NCI-H128 (cell line): Measurements from ENCODE around the gene ACSL3.

Experiments used
- DNase-seq: peaks from one replicate; lab custom pipeline; 2025; ENCODE audit not compliant: unreplicated experiment; lab: John Stamatoyannopoulos, UW

The ACSL3 gene

DNA sequence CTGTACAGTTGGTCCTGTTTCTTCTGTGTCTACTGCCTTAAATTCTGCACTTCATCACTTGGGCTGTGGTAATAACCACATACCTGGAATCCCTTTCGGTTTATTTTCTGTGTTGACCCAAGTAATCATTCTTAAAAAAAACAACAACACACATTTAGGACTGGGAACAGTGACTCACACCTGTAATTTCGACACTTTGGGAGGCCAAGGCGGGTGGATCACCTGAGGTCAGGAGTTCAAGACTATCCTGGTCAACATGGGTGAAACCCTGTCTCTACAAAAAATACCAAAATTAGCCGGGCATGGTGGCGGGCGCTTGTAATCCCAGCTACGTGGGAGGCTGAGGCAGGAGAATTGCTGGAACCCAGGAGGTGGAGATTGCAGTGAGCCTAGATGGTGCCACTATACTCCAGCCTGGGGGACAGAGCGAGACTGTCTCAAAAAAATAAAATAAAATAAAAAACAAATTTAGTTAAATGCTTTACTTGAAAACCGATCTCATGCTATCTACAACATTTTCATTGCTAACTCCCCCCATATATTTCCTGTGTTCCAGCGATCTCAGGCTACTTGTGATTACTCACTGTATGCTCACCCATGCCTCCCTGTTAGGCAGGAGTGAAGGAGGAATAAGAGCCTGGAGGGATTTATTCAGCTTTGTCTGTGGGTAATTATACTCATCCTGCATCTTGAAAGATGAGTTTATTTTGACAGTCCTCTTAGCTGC lies 18.2 kb downstream of the ACSL3 start:
- DNase-seq = no peak

DNA sequence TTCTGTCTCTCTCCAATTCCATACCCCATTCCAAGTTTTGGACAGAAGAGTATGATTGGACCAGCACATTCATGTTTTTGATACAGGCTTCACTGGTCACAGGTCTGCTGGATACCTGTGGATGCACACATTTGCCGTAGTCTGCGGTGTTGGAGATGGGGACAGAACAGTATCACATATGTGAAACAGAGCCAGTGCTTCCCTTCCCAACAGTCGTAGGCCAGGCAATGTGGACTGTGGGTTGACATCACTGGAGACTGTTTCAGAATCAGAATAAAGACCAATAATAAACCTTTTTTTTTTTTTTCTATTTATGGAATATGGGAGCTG lies 18.7 kb downstream of the ACSL3 start:
- DNase-seq = no peak

DNA sequence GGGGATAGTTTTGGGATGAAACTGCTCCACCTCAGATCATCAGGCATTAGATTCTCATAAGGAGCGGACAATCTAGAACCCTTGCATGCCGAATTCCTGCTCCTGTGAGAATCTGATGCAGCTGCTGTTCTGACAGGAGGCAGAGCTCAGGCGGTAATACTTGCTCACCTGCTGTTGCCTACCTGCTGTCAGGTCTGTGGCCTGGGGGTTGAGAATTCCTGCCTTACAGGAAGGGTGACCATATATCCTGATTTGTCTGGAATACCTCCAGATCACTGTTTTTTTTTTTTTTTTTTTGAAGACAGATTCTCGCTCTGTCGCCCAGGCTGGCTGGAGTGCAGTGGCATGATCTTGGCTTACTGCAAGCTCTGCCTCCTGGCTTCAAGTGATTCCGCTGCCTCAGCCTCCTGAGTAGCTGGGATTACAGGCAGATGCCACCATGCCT lies 21.7 kb downstream of the ACSL3 start:
- no peak for DNase-seq

GRCh38 chr2:222883420-222883819 lies 22.6 kb downstream of the ACSL3 start:
- no peak for DNase-seq

DNA sequence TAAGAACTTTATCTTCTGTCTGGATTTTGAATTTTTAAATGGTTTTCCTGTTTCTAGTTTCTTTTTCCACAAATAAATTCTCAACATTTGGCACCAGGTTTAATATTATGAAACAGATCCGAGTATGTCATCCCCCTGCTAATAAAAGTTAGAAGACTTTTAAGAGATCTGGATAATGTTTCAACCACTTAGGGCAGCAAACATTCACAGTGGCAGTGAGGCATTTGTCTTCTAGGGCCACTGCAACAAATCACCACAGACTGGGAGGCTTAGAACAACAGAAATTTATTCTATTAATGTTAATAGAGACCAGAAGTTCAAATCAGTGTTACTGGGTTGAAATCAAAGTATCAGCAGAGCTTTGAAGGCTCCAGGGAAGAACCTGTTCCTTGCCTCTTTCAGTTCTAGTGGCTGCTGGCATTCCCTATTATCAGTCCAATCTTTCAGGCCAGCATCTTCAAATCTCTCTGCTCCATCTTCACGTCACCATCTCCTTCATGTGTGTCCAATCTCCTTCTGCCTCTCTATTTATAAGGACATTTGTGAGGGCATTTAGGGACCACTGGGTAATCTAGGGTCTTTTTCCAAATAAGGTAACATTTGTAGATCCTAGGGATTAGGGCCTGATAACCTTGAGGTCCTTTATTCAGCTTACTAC lies 23.4 kb downstream of the ACSL3 start:
- DNase-seq = no peak

GRCh38 chr2:222884805-222885424 lies 24.1 kb downstream of the ACSL3 start:
- no peak for DNase-seq

GRCh38 chr2:222887124-222887523 lies 26.3 kb downstream of the ACSL3 start:
- DNase-seq = no peak

DNA sequence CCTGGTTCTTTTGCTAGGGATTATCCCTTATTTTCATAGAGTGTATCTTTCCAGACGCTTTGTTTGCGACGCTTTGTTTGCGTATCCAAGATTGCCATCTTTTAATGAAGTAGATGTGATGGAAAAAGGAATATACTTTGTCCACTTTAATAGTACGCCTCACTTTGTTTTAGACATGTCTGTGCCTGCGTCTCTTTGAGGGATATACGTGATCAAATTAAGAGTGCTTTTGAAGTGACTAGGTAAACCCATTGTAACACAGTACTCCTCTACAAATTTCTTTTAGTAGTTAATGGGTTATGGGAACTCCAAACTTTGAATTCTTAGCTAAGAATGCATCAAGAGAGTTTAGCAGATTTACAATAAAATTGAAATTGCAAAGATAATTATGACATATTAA lies 27.9 kb downstream of the ACSL3 start:
- no peak for DNase-seq

DNA sequence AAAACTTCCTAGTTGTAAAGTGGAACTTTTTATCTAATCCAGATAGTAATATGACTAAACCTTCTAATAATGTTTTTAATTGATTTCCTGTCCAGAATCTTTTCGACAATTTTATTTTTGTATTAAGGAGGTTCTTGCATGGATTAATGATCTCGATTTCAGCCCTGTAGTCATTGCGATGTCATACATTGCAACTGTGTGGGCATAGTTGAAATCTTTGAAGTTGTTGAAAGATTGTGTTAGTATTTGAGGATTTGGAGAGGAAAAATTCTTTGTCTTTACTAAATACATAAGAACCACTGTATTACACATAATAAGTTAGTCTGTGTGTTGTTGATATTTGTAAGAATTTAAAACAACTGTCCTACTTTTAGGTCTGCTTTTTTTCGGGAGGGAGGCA lies 31.1 kb downstream of the ACSL3 start:
- DNase-seq = no peak

- DNase-seq = no peak
These were observed 31.5 kb downstream of the ACSL3 start for GRCh38 chr2:222892321-222892720.

DNA sequence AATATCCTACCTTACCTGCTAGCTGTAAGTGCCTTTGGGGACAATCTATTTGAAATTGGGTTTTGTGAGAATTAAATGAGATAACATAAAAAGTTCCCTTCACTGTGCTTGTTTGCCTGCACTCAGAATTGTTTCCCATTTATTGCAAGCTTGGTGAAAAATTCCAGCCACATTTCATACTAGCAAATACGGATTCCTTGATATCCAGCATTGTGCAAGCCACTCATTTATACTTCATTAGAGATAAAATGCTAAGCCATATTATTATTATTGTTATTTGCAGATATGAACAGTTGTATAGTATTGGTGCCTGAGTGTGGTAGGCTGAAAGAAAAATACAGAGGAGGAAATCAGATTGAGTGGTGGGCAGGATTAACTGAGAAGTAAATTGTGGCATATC lies 31.9 kb downstream of the ACSL3 start:
- DNase-seq = no peak

DNA sequence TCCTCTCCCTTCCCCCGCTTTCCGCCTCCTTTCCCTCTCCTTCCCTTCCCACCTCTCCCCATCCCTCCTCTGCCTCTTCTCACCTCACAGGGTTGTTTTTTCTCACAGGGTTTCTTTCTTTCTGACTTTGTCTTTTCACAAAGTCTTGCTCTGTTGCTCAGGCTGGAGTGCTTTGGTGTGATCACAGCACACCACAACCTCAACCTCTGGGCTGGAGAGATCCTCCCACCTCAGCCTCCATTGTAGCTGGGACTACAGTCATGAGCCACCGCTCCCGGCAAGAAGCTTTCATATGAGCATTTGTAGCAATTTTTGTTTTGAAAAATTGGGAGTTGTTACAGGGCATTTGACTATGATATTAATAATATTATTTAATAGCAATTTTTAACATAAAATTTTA lies 32.9 kb downstream of the ACSL3 start:
- DNase-seq = no peak

GRCh38 chr2:222895144-222895543 lies 34.3 kb downstream of the ACSL3 start:
- DNase-seq = no peak

DNA sequence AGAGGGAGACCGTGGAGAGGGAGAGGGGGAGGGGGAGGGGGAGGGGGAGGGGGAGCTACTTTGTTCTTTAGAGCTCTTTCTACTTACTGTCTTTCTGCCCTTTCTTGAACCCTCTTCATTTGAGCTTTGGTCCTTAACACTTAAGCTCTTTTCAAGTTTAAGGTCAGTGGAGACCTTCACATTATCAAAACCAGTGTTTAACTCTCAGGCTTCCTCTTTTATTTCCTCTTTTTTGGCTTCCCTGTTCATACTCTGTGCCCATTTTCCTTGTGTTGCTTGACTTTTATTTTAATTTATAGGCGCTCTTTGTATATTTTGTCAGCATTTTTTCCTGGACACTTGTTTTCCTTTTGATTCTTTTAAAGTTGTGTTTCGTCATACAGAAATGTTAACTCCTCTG lies 37.1 kb downstream of the ACSL3 start:
- DNase-seq = no peak

GRCh38 chr2:222899413-222900181 lies 38.8 kb downstream of the ACSL3 start:
- no peak for DNase-seq

DNA sequence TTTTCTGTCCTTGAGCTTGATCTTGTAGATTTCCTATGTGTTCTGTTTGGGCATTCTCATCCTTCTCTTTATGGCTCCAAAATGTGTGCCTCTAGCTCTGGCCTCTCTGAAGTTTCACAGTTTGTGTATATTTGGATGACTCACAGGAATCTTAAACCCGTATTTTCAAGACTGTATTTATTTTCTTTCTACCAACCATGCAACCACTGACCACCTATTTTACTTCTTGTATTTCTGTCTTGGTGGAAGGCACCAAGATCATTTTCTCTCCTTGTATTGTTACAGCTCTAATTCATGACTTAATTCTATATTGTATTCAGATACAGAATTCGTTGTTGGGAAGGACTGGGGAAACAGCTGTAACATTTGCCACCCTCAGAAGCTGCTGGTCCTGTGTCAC lies 39.5 kb downstream of the ACSL3 start:
- no peak for DNase-seq

DNA sequence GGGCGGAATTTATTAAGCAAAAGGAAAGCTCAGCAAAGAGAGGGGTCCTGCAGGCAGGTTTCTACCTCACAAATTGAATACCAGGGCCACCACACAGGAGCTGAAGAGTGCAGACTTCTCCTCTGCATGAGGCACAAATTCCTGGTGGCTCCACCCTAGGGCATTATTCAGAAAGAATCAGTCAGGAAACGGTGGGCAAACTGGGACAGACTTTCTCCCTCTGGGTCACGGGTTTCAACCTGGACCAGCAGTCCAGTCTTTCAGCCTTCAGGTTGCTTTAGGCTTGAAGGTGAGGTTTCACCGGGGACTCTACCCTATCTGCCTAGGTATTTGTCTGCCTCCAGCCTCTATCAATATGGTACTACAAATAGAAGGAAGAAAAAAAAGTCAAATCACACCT lies 41.8 kb downstream of the ACSL3 start:
- DNase-seq = no peak

GRCh38 chr2:222903234-222904220 lies 42.7 kb downstream of the ACSL3 start:
- no peak for DNase-seq

DNA sequence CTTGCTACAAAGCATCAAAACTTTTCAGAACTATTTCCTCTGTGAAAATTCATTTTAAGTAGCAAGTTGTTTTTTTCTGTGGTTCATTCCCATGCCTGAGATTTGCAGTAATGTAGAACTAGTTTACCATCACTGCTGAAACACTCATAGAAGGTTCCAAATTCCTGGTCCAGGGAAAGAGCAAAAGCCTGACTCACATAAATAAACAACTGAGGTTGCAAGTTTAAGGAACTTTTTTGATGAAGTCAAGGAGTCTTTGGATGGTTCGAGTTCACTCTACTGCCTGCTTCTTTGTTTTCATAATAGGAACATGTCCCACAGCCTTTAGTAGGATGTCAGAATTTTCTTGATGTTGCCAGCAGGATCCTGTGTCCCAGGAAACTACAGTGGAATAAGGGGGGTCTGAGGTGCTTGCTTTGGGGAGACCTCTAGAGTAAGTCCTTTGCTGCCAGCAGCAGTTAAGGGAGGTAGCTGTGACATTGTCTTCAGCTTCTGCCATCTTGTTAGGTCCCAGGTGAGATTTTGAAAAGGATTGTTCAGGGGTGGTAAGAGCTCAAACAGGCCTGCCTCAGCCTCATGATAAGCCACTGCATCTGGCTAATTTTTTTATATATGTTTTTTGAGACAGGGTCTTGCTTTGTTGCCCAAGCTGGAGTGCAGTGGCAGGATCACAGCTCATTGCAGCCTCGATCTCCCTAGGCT lies 43.9 kb downstream of the ACSL3 start:
- DNase-seq = no peak

GRCh38 chr2:222907048-222907447 lies 46.2 kb downstream of the ACSL3 start:
- no peak for DNase-seq
